Omental fat pad (tissue), 4 donors: Measurements from ENCODE around the gene BSPH1. TPM values are rescaled to one million over a fixed set of nuclear protein-coding genes. Genes with fewer than 3 reads are reported as not detected.

Experiments used
- ATAC-seq: fragments of 150-250 bp; one replicate; pipeline ENCODE4 v1.9.1; 2016; ENCODE audit warnings: mild to moderate bottlenecking, moderate library complexity; ENCODE audit not compliant: low FRiP score
- DNase-seq: peaks from one replicate; pipeline ENCODE4 v3.0.0-alpha.2; 2019; ENCODE audit warnings: low spot score
- CTCF ChIP-seq, 3 donors: fragments of 450-650 bp; IDR thresholded peaks; one replicate each; pipeline ENCODE4 v1.5.1; 2016 to 2017; ENCODE audit warnings: antibody characterized with exemption in 3 of 3, mild to moderate bottlenecking in 3 of 3, moderate library complexity in 2 of 3
- total RNA-seq, 4 donors: library from RNA; depleted of rRNA; stranded (reverse); fragments of >200 nt; gene quantifications; one replicate each; pipeline ENCODE4 v1.1.0, GENCODE V29; 2016

Gene BSPH1
- total RNA-seq, 4 donors from 2014 or later, result not detected

GRCh38 chr19:48023011-48023410 is 31.0 kb upstream of the BSPH1 start:
- DNase-seq (no peak), ATAC-seq (no peak)
- no peak for TF ChIP-seq CTCF (IDR thresholded peaks at IDR 0.05)

GRCh38 chr19:48020686-48021085 is 28.7 kb upstream of the BSPH1 start:
- TF ChIP-seq CTCF (IDR thresholded peaks at IDR 0.05), result no peak
- DNase-seq, result no peak
- no peak for ATAC-seq

- DNase-seq (no peak), ATAC-seq (no peak)
- TF ChIP-seq CTCF (IDR thresholded peaks at IDR 0.05), result no peak
Measured at GRCh38 chr19:48010932-48011758, 19.2 kb upstream of the BSPH1 start.

- ATAC-seq, result no peak
- no peak for DNase-seq
- no peak for TF ChIP-seq CTCF (IDR thresholded peaks at IDR 0.05)
Measured at GRCh38 chr19:48006762-48007161, 14.8 kb upstream of the BSPH1 start.

GRCh38 chr19:48004236-48004635 is 12.3 kb upstream of the BSPH1 start:
- no peak for TF ChIP-seq CTCF (IDR thresholded peaks at IDR 0.05)
- ATAC-seq (no peak), DNase-seq (no peak)

- no peak for TF ChIP-seq CTCF (IDR thresholded peaks at IDR 0.05)
- no peak for DNase-seq
- ATAC-seq, result no peak
Measured at GRCh38 chr19:48000846-48001245, 8.9 kb upstream of the BSPH1 start.

GRCh38 chr19:47998800-47999199 is 6.8 kb upstream of the BSPH1 start:
- TF ChIP-seq CTCF (IDR thresholded peaks at IDR 0.05), result no peak
- ATAC-seq, result no peak
- no peak for DNase-seq
